CD4-positive, alpha-beta memory T cell (primary cell): Measurements from ENCODE around the gene DNM1L. TPM values are rescaled to one million over a fixed set of nuclear protein-coding genes. Genes with fewer than 3 reads are reported as not detected.

Experiments used
- CTCF ChIA-PET: fragments of 350-600 bp; sonication (Branson Sonifier 250); formaldehyde crosslinking; loops from one replicate; lab custom pipeline; 2021; ENCODE audit warnings: inconsistent platforms; ENCODE audit not compliant: partially characterized antibody; lab: Charles Lee
- POLR2A ChIA-PET: fragments of 350-600 bp; sonication (Branson Sonifier 250); formaldehyde crosslinking; loops from one replicate; lab custom pipeline; 2021; ENCODE audit not compliant: partially characterized antibody; lab: Charles Lee
- DNase-seq, 5 donors: peaks; one replicate each; pipeline versions ENCODE4 v3.0.0 to v3.0.0-alpha.2; 2020 to 2022; ENCODE audit warnings: mixed read lengths in 1 of 5
- H3K27ac ChIP-seq: one replicate; pipeline ENCODE4 v1.7.0; 2013; ENCODE audit warnings: low read depth, low read length
- H3K27me3 ChIP-seq: 2 replicates; pipeline ENCODE4 v1.7.0; 2013; ENCODE audit warnings: mild to moderate bottlenecking, low read length, moderate library complexity; ENCODE audit not compliant: insufficient read depth
- H3K36me3 ChIP-seq: 2 replicates; pipeline ENCODE4 v1.7.0; 2013; ENCODE audit warnings: mild to moderate bottlenecking, low read length, moderate library complexity; ENCODE audit not compliant: insufficient read depth
- H3K4me1 ChIP-seq: 2 replicates; pipeline ENCODE4 v1.7.0; 2013; ENCODE audit warnings: mild to moderate bottlenecking, low read length, moderate library complexity; ENCODE audit not compliant: insufficient read depth
- H3K4me3 ChIP-seq, 2 donors: one replicate each; pipeline ENCODE4 v1.7.0; 2013; ENCODE audit warnings: low read length in 2 of 2, mild to moderate bottlenecking in 1 of 2
- H3K9me3 ChIP-seq, 2 donors: one replicate each; pipeline ENCODE4 v1.7.0; 2013; ENCODE audit warnings: low read length in 2 of 2, control low read depth in 1 of 2; ENCODE audit not compliant: control insufficient read depth in 1 of 2
- H3K27ac Mint-ChIP-seq, 7 donors: one replicate each; pipeline ENCODE4 v1.8.0; 2020 to 2021; ENCODE audit warnings: mixed read lengths in 7 of 7, mild to moderate bottlenecking in 6 of 7, inconsistent platforms in 3 of 7, moderate library complexity in 3 of 7
- H3K27me3 Mint-ChIP-seq, 2 donors: one replicate each; pipeline ENCODE4 v1.8.0; 2020 to 2021; ENCODE audit warnings: mixed read lengths in 2 of 2
- H3K36me3 Mint-ChIP-seq, 2 donors: one replicate each; pipeline ENCODE4 v1.8.0; 2020 to 2021; ENCODE audit warnings: mixed read lengths in 2 of 2, inconsistent platforms in 1 of 2, mild to moderate bottlenecking in 1 of 2
- H3K4me1 Mint-ChIP-seq, 4 donors: one replicate each; pipeline ENCODE4 v1.8.0; 2020 to 2021; ENCODE audit warnings: mixed read lengths in 4 of 4, mild to moderate bottlenecking in 1 of 4
- H3K4me3 Mint-ChIP-seq, 8 donors: one replicate each; pipeline ENCODE4 v1.8.0; 2020 to 2021; ENCODE audit warnings: mixed read lengths in 8 of 8, mild to moderate bottlenecking in 7 of 8, moderate library complexity in 6 of 8, inconsistent platforms in 3 of 8
- H3K9me3 Mint-ChIP-seq, 8 donors: one replicate each; pipeline ENCODE4 v1.8.0; 2020 to 2021; ENCODE audit warnings: mixed read lengths in 8 of 8, mild to moderate bottlenecking in 5 of 8, inconsistent platforms in 3 of 8, moderate library complexity in 1 of 8
- intact Hi-C: fragments of 100-400 bp; cut with micrococcal nuclease; formaldehyde crosslinking; loops from one replicate; pipeline ENCODE4 v1.15.1; 2023
- polyA plus RNA-seq, 2 donors: library from polyadenylated mRNA; unstranded; fragments of 300-500 nt; fragmentation: Illumina TruSeq; gene quantifications; one replicate each; pipeline ENCODE4 v1.2.3, GENCODE V29; 2021
- total RNA-seq, 2 experiments: library from RNA; stranded (reverse); gene quantifications; one replicate each; pipeline ENCODE4 v1.2.3, GENCODE V29; 2021

The DNM1L gene
- total and polyA plus RNA-seq, 4 experiments from 2014 or later, result 12.9 to 50.1 (median 32.5) TPM

DNA sequence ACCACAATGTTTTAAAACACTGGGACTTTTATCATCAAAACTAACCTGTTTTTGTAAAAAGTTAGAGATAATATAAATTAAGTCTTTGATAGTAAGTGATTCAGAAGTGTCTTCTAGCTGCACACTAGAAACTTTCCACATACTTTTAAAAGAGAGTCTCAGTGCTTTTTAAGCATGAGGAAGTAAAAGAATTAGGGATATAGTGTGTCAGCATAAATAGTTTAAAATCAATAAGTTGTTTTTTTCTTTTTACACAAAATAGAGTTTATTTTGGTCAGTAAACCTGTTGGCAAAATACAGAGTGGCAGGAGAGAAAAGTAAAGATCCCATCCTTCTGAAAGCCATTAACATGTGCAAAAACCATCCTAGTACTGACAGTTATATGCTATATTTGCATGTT lies 1.7 kb downstream of the DNM1L start:
- CTCF ChIA-PET, result interaction anchor here (0.6 kb wide), 1 partner anchor 1985 kb away, joined by 4 read pairs; the partner anchor contains the start of gene IPO8
- no peak overlapping the region for H3K27ac ChIP-seq
- H3K4me1 Mint-ChIP-seq, result peaks cover 16 to 37% (median 27%) of the 10 kb centered on the region in 4 donors
- H3K9me3 Mint-ChIP-seq, result peaks cover 0 to 2% (median 0%) of the 10 kb centered on the region in 8 donors
- intact Hi-C loops, result no loop called here
- peak overlapping the region in 5 of 8 donors; percentile 92 to 97 (median 96) for H3K4me3 Mint-ChIP-seq
- H3K9me3 ChIP-seq, result no peaks in the 10 kb centered on the region
- no peaks in the 10 kb centered on the region for H3K36me3 ChIP-seq
- H3K4me1 ChIP-seq, result peaks cover 18% of the 10 kb centered on the region
- POLR2A ChIA-PET, result no interaction called here
- H3K4me3 ChIP-seq, result no peak overlapping the region
- H3K36me3 Mint-ChIP-seq, result peaks cover 6 to 18% of the 10 kb centered on the region in 2 donors
- H3K27me3 ChIP-seq, result no peaks in the 10 kb centered on the region
- H3K27me3 Mint-ChIP-seq, result no peaks in the 10 kb centered on the region
- DNase-seq, result no peak
- H3K27ac Mint-ChIP-seq, result peak overlapping the region in 2 of 7 donors; percentile 80 to 91

DNA sequence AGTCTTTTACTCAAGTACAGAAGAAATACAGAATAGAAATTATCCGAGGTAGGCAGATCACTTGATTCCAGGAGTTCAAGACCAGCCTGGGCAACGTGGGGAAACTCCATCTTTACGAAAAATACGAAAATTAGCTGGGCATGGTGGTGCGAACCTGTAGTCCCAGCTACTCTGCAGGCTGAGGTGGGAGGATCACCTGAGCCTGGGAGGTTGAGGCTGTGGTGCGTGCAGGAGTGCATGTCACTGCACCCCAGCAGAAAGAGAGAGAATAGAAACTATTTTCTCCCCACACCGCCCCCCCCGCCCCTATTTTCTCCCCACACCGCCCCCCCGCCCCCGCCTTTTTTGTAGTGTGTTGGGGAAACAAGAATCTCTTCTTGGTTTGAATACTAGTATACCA lies 2.2 kb downstream of the DNM1L start:
- Histone ChIP-seq H3K36me3 (no peaks in the 10 kb centered on the region), H3K27me3 (no peaks in the 10 kb centered on the region), H3K27ac (no peak overlapping the region), H3K4me1 (peaks cover 18% of the 10 kb centered on the region), H3K4me3 (no peak overlapping the region), H3K9me3 (no peaks in the 10 kb centered on the region)
- DNase-seq, result no peak
- Mint-ChIP-seq H3K9me3 (peaks cover 0 to 2% (median 0%) of the 10 kb centered on the region in 8 donors), H3K36me3 (peaks cover 7 to 18% of the 10 kb centered on the region in 2 donors), H3K4me1 (peaks cover 17 to 40% (median 28%) of the 10 kb centered on the region in 4 donors), H3K27me3 (no peaks in the 10 kb centered on the region), H3K4me3 (peak overlapping the region in 2 of 8 donors; percentile 17 to 36), H3K27ac (no peak overlapping the region)
- ChIA-PET POLR2A (no interaction called here), CTCF (no interaction called here)
- intact Hi-C loops, result no loop called here

DNA sequence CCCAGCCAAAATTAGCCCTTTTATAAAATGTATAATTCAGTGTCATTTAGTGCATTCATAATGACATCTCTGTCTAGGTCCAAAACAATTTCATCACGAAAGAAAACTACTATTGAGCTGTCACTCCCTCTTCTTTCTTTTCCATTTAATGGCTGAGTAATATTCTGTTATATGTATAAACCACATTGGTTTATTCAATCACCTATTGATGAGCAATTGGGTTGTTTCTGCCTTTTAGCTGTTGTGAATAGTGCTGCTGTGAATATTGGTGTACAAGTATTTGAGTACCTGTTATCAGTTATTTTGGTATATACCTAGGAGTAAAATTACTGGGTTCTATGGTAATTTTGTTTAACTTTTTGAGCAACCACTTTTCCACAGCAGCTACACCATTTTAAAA lies 7.2 kb downstream of the DNM1L start:
- no peak overlapping the region for H3K4me3 Mint-ChIP-seq
- no peak for DNase-seq
- ChIA-PET CTCF (interaction anchor here (0.6 kb wide), 1 partner anchor 1841 kb away, joined by 3 read pairs; no protein-coding TSS in a partner anchor), POLR2A (no interaction called here)
- H3K27ac Mint-ChIP-seq, result peak overlapping the region in 1 of 7 donors; percentile 50
- peaks cover 0 to 2% (median 0%) of the 10 kb centered on the region in 8 donors for H3K9me3 Mint-ChIP-seq
- H3K36me3 Mint-ChIP-seq, result peaks cover 7 to 14% of the 10 kb centered on the region in 2 donors
- Histone ChIP-seq H3K4me3 (no peak overlapping the region), H3K27me3 (no peaks in the 10 kb centered on the region), H3K4me1 (peaks cover 5% of the 10 kb centered on the region), H3K9me3 (no peaks in the 10 kb centered on the region), H3K27ac (no peak overlapping the region), H3K36me3 (no peaks in the 10 kb centered on the region)
- intact Hi-C loops, result no loop called here
- peaks cover 23 to 42% (median 33%) of the 10 kb centered on the region in 4 donors for H3K4me1 Mint-ChIP-seq
- no peaks in the 10 kb centered on the region for H3K27me3 Mint-ChIP-seq

DNA sequence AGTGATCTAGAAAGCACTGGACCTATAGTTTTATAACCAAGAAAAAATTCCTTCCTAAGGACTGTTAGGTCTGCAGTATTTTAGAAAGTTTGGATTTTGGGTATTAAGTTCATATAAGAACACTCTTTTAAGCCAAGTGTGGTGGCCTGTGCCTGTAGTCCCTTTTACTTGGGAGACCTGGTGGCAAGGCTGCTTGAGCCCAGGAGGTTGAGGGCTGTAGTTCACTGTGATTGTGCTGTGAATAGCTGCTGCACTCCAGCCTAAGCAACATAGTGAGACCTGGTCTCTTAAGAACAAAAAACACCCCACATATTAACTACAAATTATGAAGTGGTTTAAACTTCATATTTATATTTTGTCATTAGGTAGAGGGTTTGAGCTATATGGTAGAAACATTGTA lies 9.7 kb downstream of the DNM1L start:
- Mint-ChIP-seq H3K36me3 (peaks cover 7 to 10% of the 10 kb centered on the region in 2 donors), H3K4me1 (peaks cover 23 to 42% (median 33%) of the 10 kb centered on the region in 4 donors), H3K27ac (no peak overlapping the region), H3K27me3 (no peaks in the 10 kb centered on the region), H3K9me3 (peaks cover 0 to 2% (median 0%) of the 10 kb centered on the region in 8 donors), H3K4me3 (peak overlapping the region in 1 of 8 donors; percentile 47)
- Histone ChIP-seq H3K27ac (no peak overlapping the region), H3K4me3 (no peak overlapping the region), H3K9me3 (no peaks in the 10 kb centered on the region), H3K36me3 (no peaks in the 10 kb centered on the region), H3K4me1 (peaks cover 5% of the 10 kb centered on the region), H3K27me3 (no peaks in the 10 kb centered on the region)
- DNase-seq, result no peak
- ChIA-PET POLR2A (no interaction called here), CTCF (no interaction called here)
- intact Hi-C loops, result no loop called here

DNA sequence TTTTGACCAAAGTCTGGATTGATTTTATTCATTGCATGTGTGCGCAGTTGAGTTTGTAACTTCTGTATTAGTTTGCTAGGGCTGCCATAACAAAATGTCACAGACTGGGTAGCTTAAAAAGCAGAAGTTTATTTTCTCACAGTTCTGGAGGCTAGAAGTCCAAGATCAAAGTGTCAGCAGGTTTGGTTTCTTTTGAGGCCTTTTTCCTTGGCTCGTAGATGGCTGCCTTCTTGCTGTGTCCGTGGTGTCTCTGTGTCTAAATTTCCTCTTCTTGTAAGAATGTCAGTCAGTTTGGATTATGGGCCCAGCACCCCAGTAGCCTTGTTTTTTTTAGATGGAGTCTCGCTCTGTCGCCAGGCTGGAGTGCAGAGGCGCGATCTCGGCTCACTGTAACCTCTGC lies 11.8 kb downstream of the DNM1L start:
- H3K4me1 ChIP-seq, result peaks cover 5% of the 10 kb centered on the region
- Mint-ChIP-seq H3K4me1 (peaks cover 23 to 42% (median 34%) of the 10 kb centered on the region in 4 donors), H3K9me3 (peaks cover 0 to 2% (median 0%) of the 10 kb centered on the region in 8 donors), H3K27me3 (no peaks in the 10 kb centered on the region), H3K27ac (no peak overlapping the region), H3K36me3 (peaks cover 0 to 10% of the 10 kb centered on the region in 2 donors), H3K4me3 (no peak overlapping the region)
- no peaks in the 10 kb centered on the region for H3K27me3 ChIP-seq
- CTCF ChIA-PET, result no interaction called here
- H3K27ac ChIP-seq, result no peak overlapping the region
- intact Hi-C loops, result no loop called here
- H3K4me3 ChIP-seq, result no peak overlapping the region
- H3K36me3 ChIP-seq, result no peaks in the 10 kb centered on the region
- no peaks in the 10 kb centered on the region for H3K9me3 ChIP-seq
- POLR2A ChIA-PET, result no interaction called here
- DNase-seq, result no peak

DNA sequence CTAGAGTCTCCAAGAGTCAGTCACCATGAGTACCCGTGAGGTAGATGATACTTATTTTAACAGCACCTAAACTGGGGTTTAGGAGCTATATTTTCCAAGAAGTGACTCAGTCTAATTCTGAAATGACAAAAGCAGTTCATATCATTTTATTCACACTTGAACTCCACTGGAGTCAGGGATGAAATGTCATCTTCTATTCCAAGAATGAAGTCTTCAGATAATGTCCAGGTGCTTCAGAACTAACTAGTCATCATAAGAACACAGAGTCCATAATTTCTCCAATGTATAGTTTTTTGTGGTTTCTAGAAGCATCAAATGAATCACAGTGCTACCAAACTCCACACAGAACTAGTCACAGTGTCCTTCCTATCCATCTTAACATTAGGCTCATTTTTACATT lies 13.3 kb downstream of the DNM1L start:
- ChIA-PET CTCF (interaction anchor here (1.0 to 1.5 kb wide), 2 partner anchors 9 to 585 kb away, joined by 3 read pairs; no protein-coding TSS in a partner anchor), POLR2A (no interaction called here)
- Mint-ChIP-seq H3K4me3 (no peak overlapping the region), H3K4me1 (peaks cover 19 to 42% (median 29%) of the 10 kb centered on the region in 4 donors), H3K27ac (no peak overlapping the region), H3K9me3 (peaks cover 0 to 2% (median 0%) of the 10 kb centered on the region in 8 donors), H3K27me3 (no peaks in the 10 kb centered on the region), H3K36me3 (peaks cover 0 to 10% of the 10 kb centered on the region in 2 donors)
- no peaks in the 10 kb centered on the region for H3K9me3 ChIP-seq
- no peak for DNase-seq
- H3K36me3 ChIP-seq, result no peaks in the 10 kb centered on the region
- no peak overlapping the region for H3K4me3 ChIP-seq
- peaks cover 5% of the 10 kb centered on the region for H3K4me1 ChIP-seq
- H3K27me3 ChIP-seq, result no peaks in the 10 kb centered on the region
- intact Hi-C loops, result no loop called here
- no peak overlapping the region for H3K27ac ChIP-seq

DNA sequence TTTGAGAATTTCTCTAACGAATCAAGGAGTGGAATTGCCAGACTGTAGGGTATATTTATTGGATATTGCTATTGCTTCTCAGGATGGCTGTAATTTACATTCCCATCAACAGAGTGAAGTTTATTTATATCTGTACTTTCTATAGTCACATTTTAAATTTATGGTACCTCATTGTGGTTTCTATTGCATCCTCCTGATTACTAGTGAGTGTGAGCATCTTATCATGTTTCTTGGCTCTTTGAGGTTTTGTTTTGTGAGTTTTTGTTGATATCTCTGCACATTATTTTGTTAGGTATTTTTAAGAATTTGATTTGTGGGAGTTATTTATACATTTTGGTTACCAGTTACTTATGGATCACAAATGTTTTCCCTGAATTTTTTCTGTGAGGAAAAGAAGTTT lies 13.9 kb downstream of the DNM1L start:
- ChIA-PET CTCF (no interaction called here), POLR2A (no interaction called here)

More for the DNA sequence above, 13.9 kb downstream of the DNM1L start:
- Mint-ChIP-seq H3K27ac (no peak overlapping the region), H3K27me3 (no peaks in the 10 kb centered on the region), H3K9me3 (peaks cover 0 to 2% (median 0%) of the 10 kb centered on the region in 8 donors), H3K4me3 (no peak overlapping the region), H3K4me1 (peaks cover 19 to 41% (median 30%) of the 10 kb centered on the region in 4 donors), H3K36me3 (peaks cover 0 to 10% of the 10 kb centered on the region in 2 donors)
- no peak for DNase-seq
- intact Hi-C loops, result no loop called here
- no peak overlapping the region for H3K27ac ChIP-seq
- no peaks in the 10 kb centered on the region for H3K27me3 ChIP-seq
- peaks cover 3% of the 10 kb centered on the region for H3K4me1 ChIP-seq
- H3K9me3 ChIP-seq, result no peaks in the 10 kb centered on the region
- no peak overlapping the region for H3K4me3 ChIP-seq
- H3K36me3 ChIP-seq, result no peaks in the 10 kb centered on the region
